A673 (cell line): ENCODE results near the gene IFIT5.

Source experiments
- CTCF ChIP-seq: fragments of 300-800, 200-600 bp; sonication (generic); conservative IDR thresholded peaks from 2 replicates; pipeline ENCODE4 v1.5.1; 2017; ENCODE audit warnings: low read depth, mild to moderate bottlenecking, antibody characterized with exemption, low read length, moderate library complexity, mixed read lengths
- EZH2 ChIP-seq: fragments of 200-600 bp; sonication (generic); IDR thresholded peaks from 2 replicates; pipeline ENCODE4 v1.6.1; 2017; ENCODE audit warnings: borderline replicate concordance, low read depth, mild to moderate bottlenecking, mixed read lengths, antibody characterized with exemption, low read length; ENCODE audit not compliant: poor library complexity, severe bottlenecking

DNA sequence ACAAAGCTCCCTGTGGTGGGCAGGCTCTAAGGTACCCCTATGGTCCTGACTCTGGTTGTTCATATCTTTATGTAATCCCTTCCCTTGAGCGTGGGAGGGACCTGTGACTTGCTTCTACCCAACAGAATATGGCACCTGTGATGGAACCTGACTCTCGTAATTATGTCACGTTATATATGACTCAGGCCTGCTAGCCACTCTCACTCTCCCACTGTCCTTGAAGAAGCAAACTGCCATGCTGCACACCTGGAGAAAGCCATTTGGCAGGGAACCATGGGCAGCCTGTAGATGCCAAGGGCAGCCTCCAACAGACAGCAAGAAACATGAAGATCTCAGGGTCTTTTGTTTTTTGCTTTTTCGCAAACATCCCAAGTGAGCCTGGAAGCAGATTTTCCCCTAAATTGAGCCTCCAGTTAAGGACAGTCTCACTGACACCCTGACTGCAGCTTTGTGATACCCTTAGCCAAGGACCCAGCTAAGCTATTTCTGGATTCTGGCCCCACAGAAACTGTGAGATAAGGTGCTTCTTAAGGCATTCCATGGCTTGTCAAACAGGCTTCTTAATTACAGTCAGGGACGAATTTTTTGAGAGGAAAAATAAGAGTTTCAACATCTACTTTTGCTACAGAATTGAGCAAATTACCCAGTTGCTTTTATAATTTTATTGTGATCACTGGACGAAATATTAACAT, 49.6 kb downstream of the IFIT5 start:
- TF ChIP-seq CTCF (no peak), EZH2 (no peak)
